ENCODE data around the gene PVALB. TPM values are rescaled to one million over a fixed set of nuclear protein-coding genes. Genes with fewer than 3 reads are reported as not detected.
A peak's percentile ranks its signal among the peaks of the same experiment; 100 is the strongest.

The PVALB gene
- total and polyA plus RNA-seq, 9 of the 15 experiments (the other 6 are each of a cell fraction or from before 2014, with no cell fraction given), result not detected

DNA sequence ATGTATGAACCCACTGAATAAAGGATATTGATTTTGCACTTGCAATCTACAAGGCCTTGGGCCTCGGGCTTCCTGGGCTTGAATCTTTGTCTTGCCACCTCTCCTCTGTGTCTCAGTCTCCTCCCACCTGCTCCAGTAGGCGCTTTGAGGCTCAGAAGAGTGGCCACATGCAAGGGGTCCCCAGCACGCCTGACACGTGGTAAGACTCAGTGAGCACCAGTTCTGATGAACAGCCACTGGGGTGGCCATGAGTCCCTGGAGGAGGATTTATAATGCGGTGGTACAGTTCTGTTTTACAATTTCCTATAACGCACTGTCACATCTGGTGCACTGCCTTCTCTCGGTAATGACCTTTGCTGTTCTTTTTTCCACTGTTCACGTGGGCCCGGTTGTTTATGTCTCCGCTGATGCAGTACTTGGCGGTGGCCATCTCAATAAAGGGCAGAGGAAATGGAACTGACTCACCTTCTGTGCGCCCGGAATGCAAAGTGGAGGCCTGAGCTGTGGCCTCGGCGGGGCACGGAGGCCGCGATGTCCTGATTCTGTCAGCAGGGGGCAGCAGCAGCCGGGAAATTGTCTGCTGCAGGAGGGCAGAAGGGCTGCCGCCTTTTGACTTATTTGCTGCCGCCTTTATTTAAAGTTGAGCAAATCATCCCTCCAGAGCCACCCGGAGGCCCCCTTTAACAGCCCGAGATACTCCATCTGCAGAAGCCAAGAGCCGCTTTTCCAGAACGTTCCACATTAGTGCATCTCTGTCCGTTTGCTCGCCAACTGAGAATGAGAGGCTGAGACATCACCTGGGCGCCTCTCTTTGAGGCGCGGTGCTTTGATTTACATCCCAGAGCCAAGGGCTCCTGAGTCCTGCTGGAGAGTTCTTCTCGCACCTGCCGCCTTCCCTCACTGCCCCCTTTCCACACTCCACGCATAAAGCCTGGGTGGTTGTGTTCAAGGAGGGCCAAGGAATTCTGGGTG, 34.9 kb downstream of the PVALB start (continued):
- TF ChIP-seq SMC3 (conservative IDR thresholded peaks at IDR 0.05; ENCODE audit: insufficient read depth, low read depth, low read length), result peak; percentile 66; the same call in 1 of the 2 replicates
- no peak for TF ChIP-seq TAF7 (tag; IDR thresholded peaks at IDR 0.05)
- TF ChIP-seq TEAD1 (CRISPR knock-in tag; IDR thresholded peaks at IDR 0.05), result peak in 1 of 2 experiments; percentile 37; a peak in 1 of 4 replicates
- no peak for TF ChIP-seq ZNF644 (tag; IDR thresholded peaks at IDR 0.05; ENCODE audit: low read depth)
- TF ChIP-seq, protein P1, sequence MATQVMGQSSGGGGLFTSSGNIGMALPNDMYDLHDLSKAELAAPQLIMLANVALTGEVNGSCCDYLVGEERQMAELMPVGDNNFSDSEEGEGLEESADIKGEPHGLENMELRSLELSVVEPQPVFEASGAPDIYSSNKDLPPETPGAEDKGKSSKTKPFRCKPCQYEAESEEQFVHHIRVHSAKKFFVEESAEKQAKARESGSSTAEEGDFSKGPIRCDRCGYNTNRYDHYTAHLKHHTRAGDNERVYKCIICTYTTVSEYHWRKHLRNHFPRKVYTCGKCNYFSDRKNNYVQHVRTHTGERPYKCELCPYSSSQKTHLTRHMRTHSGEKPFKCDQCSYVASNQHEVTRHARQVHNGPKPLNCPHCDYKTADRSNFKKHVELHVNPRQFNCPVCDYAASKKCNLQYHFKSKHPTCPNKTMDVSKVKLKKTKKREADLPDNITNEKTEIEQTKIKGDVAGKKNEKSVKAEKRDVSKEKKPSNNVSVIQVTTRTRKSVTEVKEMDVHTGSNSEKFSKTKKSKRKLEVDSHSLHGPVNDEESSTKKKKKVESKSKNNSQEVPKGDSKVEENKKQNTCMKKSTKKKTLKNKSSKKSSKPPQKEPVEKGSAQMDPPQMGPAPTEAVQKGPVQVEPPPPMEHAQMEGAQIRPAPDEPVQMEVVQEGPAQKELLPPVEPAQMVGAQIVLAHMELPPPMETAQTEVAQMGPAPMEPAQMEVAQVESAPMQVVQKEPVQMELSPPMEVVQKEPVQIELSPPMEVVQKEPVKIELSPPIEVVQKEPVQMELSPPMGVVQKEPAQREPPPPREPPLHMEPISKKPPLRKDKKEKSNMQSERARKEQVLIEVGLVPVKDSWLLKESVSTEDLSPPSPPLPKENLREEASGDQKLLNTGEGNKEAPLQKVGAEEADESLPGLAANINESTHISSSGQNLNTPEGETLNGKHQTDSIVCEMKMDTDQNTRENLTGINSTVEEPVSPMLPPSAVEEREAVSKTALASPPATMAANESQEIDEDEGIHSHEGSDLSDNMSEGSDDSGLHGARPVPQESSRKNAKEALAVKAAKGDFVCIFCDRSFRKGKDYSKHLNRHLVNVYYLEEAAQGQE (IDR thresholded peaks at IDR 0.05; ENCODE audit: borderline replicate concordance), result peak; percentile 53; the same call in 1 of the 2 replicates
- TF ChIP-seq, protein P1 (CRISPR knock-in tag; IDR thresholded peaks at IDR 0.05; ENCODE audit: low read depth), result no peak
- TF ChIP-seq, protein P2, sequence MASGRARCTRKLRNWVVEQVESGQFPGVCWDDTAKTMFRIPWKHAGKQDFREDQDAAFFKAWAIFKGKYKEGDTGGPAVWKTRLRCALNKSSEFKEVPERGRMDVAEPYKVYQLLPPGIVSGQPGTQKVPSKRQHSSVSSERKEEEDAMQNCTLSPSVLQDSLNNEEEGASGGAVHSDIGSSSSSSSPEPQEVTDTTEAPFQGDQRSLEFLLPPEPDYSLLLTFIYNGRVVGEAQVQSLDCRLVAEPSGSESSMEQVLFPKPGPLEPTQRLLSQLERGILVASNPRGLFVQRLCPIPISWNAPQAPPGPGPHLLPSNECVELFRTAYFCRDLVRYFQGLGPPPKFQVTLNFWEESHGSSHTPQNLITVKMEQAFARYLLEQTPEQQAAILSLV (tag; IDR thresholded peaks at IDR 0.05), result no peak
- no peak for TF ChIP-seq ZBTB1 (CRISPR knock-in tag; IDR thresholded peaks at IDR 0.05; ENCODE audit: borderline replicate concordance, low read depth)
- TF ChIP-seq STAG1 (CRISPR knock-in tag; IDR thresholded peaks at IDR 0.05; ENCODE audit: borderline replicate concordance), result peak; percentile 62; the same call in 1 of the 2 replicates
- TF ChIP-seq ATF1 (CRISPR knock-in tag; IDR thresholded peaks at IDR 0.05), result no peak
- TF ChIP-seq ATF1 (tag; IDR thresholded peaks at IDR 0.05), result no peak
- TF ChIP-seq SMAD4 (CRISPR knock-in tag; conservative IDR thresholded peaks at IDR 0.05), result no peak
- TF ChIP-seq PPARD (CRISPR knock-in tag; IDR thresholded peaks at IDR 0.05), result no peak
- 0 out of 2 replicates have a peak, but pooled peaks have one; percentile 52 for TF ChIP-seq RB1 (IDR thresholded peaks at IDR 0.05; ENCODE audit: low read depth)

Data from K562 (cell line).